Stimulated activated CD4-positive, alpha-beta T cell treated with anti-CD3 and anti-CD28 coated beads, Interleukin-4, amount 100 ng/mL, for 24 hours (primary cell): ENCODE results near the gene GDNF.
A peak's percentile ranks its signal among the peaks of the same experiment; 100 is the strongest.

Source experiments
- DNase-seq: peaks from one replicate; pipeline ENCODE4 v3.0.0-alpha.2; 2020

GDNF gene

DNA sequence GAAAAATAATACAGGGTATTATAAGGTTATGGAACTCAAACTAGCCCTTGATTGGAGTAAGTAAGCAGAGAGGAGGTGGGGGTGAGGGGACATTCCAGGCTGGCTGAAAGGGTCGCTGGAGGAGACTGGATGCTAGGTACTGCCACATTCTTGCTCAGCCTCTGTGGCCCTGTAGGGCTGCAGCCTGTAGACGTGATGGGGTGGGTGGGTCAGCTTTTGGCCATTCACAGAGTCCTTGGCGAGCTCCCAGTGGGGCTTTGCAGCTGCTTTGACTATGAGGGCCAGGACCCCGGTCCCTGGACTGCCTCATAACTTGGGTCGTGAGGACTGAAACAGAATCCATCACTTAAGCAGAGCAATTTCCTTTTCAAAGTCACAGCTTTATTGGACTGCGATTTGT is 4.2 kb upstream of the GDNF start:
- DNase-seq = no peak

DNA sequence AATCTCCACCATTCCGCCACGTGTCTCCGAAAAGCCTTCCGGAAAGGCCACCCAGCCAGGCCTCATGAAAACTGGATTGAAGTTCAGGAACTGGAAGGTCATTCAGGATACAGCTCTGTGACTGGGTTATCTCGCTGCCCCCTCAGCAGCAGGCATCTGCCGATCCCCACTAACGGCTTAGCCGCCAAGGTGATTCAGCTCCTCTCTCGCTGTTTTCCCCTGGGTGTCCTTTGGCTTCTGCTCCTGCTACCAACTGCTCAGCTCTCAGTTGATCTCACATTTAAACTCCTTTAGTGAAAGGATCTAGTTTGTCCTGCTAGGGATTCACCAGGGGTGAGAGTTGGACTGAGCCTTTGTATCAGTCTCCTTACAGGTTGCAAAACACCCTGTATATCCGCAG is 2.2 kb upstream of the GDNF start:
- no peak for DNase-seq

DNA sequence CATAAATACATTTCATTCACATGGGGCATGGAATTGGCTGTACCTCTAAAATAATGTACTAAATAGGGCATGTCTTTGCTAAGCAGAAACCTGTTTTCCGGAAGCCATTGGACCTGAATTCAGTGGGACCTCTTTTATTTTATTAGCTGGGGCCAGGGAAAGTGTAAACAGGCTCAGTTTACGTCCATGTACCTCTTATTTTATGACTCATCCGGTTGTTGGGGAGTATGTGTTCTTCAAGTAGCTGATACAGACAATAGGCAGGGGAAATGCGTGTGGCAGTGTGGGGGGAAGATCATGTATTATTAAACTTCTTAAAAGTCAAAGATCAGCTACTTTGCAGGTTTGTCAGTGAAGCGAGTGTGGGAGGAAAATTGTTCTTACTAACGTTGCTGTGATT is 1.4 kb upstream of the GDNF start:
- no peak for DNase-seq

DNA sequence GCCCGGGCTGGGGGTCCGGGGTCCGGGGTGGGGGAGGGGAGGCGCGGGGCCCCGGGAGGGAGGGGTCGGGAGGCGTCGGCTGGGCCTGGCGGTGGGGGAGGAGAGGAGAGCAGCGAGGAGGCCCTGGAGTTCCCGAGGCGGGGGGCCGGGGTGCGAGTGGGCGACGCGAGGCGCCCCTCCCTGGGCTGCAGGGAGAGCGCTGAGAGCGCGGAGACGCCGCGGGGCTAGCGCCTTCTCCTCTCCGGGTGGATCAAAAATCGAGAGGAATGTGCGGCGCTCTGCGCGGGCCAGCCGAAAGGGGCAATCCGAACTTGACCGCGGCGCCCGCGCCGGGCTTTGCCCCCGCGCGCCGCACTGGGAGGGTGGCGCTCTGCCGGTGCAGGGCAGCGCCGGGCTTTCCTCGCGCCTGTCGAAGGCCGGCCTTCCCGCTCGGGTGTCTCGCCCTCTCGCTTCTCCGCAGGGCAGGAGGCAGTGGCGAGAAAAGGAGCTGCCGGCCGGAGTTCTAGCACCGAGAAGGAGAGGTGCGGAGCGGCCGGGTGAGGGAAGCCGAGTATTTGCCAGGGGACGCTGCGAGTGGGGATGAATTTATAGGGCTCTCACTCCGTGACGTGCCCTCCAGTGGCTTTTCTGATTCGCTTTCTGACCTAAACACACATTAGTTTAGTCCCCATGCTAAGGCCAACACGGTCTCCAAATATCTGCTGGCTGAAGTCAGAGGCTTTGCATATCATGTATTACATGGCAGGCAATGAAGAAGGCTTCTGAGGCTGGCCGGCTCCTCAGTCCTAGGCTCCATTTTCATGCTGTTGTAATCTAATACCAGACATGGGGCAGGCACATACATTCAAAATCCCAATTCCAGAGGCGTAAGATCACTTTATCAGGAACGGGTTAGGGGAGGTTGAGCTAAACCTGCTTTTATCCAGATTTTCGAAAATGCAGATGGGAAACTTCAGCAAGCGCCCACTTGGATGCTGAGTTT is 503 bp upstream of the GDNF start:
- no peak for DNase-seq

DNA sequence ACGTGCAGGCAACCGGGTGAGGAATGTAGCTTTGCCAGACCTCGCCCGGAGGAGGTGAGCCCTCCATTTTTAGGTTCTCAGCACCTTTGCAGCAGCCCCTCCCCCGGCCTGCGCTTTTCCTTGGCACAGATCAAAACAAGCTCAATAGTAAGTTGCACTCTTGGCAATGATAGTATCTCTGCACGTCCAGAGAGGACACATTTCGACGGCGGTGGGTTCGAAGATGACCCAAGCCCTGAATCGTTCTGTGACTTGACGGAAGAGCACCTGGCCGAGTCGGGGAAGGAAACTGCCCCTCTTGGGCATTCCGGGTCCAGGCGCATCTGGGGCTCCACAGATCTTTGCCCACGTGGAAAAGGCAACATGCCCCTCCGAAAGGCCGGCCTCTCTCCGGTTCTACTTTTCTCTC is 904 bp downstream of the GDNF start:
- no peak for DNase-seq

DNA sequence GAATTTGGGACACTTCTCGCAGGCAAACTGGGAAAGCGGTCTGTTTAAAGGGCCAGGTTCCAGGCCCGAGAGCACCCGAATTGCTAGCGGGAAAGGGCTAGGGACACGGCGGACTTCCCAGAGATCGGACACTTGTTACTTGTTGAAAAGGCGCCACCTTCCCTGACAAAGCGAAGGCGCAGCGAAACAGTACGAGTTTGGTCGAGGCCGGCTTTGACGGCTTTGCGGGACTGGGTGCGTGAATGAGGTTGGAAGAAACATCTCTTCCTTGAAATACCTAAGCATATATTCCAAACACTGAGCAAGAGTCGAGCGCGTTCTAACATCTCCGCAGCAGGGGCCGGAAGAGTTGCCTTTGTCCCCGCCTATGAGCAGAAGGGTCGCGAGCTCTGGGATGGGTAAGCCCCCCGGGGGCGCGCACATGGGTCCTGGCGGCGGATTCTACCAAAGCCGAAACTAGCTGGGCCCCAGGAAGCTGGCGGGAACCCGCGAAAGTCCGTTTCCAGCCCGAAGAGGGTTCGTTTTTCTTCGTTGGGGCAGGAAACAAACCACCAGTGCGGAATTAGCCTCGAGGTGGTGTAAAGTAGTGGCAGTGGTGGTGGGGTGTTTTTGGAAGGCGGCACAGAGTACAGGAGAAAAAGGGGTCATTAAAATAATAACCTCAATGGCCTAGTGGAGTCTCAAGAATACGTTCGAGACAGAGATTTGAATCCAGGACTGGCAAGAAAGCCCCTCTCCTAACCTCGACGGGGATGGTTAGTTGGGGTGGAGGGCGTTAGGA is 1.5 kb downstream of the GDNF start:
- DNase-seq = no peak

DNA sequence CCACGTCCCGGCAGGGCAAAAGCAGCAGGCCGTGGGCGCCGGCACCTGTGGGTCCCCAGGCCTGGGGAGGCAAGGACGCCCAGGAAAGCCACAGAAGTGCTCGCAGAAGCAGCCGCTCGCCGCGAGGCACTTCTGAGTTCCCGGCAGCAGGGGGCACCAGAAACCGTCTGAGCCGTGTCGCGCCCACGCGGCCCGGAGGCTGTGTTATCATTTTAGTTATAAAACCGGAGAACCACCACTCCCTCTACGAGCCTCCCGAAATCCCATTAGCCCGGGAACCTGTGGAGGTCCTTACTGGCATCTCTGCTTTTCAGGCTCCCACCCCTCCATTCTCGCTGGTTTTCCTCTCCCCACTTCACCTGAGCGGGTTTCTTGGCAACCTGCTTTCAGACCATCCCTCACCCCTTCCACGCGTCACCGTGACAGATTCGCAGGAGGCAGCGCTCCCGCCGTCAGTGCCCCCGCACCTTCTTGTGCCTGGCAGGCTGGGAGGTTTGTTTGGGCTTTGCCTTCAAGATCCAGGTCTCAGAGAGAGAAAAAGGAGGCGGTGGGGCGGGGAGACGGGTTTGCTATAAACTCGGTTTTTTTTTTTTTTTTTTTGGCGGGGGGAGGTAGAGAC is 2.3 kb downstream of the GDNF start:
- DNase-seq = peak; percentile 64

DNA sequence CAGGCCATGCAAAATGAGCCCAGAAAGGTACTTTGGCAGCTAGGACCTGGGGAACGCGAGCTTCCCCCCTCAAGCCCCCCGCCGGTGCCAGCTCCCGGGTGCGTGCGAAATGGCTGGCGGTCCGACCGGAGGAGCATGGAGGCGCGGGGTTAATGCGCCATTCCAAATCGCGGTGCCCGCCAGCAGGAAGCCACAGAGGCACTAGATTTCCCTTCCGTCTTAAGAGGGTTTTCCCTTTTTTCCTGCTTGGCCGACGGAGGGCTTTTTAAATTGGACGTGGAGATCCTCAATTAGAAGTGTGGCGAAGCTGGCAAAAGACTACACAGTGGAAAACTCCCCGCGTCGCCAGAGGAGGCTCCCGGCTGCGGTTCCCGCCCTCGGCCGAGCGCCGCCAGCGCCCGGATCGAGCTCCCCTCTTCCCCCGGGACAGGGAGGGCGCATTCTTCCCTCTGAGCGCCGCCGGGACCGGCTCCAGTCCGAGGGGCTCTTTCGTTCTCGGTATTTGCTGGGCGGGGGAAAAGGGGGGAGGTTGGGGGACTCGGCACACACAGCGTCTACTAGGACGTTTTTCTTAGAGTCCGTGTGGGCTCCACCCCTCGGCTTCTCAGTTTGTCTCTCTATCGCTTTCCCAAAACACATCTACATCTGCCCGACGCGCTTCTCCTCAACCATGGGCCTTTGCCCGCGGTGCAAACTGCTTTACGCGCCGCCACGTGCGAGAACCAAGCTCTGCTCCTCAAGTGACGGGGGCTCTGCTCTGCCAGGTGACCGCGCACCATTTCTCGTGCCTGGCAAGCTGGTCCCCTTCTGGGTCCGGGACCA is 3.0 kb downstream of the GDNF start:
- DNase-seq = no peak

DNA sequence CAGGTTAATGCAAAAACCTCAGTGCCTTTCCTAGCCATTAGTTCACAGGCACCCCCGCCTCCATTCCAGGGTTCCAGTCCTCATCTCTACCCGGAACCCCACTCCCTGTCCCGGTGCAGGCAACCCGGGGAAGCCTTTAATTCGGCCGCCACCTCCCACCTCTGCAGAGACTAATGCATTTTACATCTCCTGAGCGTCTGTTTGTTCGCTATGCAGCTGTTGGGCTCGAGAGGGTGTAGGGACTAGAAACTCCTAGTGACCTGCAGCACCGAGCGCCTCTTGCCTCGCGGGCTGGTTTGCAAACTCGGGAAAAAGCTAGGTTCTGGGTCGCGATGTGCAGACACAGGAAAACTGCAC is 3.6 kb downstream of the GDNF start:
- no peak for DNase-seq

DNA sequence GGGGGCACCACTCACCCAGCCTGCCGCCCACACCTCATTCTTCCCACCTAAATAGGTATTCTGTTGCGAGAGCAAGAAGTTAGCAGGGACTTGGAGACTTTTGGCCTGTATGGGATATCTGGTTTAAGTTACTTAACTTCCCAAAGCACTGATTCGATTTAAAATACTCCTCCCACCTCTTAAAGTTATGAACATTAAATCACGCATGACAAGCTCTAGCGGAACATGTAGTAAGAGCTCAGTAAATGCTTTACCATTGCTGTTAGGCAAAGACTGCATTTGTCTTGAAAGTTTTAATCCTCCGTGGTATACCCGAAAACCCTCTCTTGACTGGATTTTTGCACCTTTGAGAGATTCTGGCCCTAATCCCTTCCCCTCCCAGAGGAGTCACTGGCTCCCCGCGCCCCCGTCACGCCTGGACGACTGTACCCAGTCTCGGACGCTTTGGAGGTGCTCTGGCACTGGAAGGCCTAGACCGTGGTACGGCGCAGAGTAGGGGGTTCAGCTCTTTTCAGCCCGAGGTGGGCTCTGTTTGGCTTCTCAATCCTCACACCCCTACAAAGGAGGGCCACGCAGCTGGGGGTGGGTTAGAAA is 4.4 kb downstream of the GDNF start:
- no peak for DNase-seq

DNA sequence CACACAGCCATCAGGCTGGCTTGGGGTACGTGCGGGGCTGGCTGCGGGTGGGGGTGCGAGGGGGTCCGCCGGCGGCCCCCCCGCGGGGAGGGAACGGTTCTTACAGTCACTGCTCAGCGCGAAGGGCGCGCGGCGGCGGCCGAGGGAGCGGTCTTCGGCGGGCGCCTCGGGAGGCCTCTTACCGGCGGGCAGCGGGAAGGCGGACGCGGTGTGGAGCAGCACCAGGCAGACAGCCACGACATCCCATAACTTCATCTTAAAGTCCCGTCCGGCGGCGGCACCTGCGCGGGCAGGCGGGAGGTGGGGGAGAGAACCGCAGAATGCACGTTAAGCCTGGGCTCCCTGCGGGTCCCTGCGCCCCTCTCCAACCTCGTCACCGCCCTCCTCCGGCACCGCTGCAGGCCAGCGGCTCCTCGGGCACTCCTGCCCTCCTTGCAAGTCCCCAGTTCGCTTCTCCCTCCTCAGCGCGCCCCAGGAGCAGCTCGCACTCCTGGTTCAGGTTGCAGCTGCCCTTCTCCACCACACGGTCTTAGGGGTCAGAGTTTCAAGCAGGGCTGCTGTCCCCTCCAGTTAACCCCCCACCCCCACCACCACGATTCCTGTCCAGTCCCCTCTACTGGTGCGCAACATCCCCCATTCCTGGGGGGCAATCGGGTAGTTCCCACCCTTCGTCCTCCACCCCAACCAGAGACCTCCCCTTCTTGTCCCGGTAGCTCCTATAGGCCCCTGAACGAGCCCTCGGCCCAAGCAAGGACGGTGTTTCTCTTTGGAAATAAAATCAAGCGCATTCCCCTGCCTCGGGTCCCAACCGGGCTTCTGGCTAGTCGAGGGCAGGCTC is 5.1 kb downstream of the GDNF start:
- DNase-seq = no peak

DNA sequence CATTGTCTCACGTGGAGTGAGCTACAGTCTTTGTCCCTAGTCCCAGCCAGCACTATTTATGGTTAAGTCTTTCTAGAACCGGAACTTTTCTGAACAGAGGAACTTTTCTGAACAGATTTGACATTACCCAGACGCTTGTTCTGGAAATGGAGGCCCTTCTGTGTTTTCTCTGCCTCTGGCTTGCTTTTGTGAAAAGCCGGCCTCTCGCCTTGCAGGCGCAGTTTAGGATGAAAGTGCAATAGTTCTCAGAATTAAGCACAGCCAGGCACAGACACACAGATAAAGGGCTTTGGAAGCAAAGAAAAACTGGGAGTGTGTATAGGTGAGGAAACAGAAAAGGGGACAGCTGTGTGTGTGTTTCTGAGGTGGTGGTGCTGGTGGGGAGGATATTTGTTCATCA is 5.9 kb downstream of the GDNF start:
- DNase-seq = no peak

DNA sequence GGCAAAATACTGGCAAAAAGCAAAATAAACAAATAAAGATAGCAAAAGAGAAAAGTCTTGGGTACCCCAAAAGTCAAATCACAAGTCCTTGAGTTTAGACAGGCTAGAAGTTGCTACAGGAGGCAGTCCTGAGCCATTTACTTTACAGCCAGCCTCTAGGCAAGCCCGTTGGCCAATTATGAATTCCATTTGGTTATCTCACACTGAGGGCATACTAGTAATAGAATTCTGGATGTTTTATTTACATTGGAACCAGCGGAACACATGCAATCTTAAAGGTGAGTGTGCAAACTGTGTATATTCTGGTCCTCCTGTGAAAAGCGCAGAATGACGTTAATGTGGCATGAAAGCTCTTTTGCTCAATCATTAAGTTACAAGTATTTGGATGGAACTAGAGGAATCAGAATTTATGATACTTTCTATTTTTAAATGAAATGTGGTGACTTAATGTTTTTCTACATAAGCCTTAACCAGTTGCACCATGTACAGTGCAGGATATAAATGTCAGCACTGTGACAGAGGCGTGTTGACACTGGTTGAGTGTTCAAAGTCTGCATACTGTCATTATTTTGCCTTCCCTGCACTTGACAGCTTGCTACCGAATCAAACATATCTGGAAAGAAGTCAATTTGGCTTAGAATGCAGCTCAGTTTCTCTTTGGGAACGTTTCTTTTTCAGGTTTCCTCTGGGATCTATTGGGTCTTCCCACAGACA is 7.9 kb downstream of the GDNF start:
- DNase-seq = no peak

DNA sequence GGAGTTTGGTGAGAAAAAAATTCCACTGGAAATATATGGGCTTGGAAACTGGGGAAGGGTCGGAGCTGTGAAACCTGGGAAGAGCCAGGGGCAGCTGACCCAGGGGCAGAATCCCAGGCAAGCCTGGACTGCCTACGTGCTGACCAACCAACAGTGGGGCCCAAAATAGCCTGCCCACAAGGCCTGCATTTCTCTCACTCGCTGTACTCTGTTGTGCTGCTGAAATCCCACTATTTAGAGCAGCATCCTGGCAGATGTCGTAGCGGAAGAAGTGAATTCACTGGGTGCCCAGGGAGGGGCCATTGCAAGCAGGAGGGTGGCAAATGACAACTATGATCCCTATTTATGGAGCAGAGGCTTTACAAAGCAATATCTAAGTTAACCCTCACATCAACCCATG is 9.5 kb downstream of the GDNF start:
- DNase-seq = no peak

DNA sequence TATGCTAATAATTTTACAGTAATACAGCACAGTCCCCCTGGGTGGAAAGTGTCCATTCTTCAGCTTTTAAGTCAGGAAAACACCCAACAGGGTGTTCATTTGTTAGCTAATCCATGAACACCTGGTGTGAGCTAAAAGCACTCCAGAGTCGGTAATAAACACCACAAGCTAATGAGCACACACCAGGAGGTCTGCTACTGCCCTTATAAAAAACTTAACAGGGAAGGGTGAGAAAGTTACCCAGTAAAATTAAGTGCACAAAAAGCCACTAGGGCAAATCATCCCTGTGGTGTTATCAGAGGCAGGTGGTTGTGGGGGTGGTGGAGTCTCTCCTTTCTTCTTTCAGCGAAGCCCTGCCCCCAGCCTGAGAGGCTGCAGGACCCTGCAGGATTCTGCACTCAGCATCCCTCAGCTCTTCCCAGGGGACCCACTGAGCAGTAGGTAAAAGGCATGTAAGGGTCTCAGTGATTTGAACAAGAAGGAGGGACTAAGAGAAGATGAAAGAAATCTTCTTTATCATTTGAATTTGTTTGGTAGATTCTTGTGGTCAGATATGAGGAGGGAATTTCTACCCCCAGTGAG is 14.4 kb downstream of the GDNF start:
- no peak for DNase-seq

DNA sequence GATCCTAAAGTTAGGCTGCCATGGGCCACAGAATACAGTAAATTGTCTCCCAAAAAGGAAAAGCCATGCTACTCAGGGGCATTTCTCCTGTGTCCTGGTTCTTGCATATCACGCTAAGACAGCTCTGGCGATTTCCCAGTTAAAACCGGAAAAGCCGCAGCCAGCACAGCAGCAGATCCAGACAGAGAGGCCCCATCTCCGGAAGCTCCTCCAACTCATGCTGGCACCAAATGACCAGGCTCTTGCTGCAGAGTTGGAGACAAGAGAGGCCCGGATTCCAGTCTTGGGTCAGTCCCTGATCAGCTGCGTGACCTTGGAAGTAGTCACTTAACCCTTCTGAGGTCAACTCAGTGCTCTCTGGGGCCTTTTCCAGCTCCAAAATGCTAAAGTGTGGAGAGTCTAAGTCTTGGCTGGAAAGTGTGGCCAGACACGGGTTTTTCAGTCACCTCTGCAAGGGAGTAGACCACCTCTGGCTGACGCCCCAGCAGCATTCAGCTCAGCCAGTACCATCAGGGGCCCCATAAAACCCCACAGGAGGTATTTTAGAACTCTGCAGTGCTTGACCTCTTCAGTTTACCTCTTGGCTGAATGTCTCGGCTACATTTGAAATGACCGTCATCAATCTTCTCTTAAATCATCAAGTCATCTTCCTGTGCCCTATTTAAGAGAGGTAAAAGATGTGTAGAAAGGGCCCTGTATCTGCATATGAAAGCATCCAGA is 16.2 kb downstream of the GDNF start:
- DNase-seq = no peak

DNA sequence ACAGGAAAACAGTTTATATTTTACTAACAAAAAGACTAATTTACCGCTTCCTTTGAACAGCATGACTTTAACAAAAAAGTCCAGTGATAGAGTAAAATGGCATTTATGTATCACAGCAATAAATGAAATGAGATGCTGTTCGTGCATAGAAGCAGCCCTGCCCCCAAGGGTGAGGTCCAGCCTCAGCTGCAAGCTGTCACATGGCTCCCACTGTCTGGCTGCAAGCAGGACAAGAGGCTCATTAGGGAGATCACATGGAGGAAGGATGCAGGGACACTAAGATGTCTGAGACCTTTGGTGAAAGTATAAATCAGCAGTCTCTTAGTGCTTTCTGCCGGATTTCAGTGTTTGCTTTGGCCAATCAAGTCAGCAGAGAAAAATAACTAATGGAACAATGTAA is 23.0 kb downstream of the GDNF start:
- no peak for DNase-seq

DNA sequence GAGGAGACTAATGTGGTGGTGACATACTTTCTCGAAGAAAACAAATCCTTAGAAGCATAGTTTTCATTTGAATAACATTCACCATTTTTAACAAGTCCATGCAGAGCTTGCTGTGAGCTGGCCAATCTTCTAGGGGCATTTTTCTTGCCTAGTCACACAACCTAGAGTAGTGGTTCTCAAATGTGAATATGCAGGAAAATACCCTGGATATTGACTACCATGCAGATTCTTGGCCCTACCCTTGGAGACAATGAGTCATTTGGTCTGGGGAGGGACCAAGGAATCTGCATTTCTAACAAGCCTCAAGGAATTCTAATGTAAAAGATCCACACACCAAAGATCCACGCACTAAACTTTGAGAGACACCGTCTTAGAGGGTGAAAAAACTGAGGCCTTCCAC is 23.5 kb downstream of the GDNF start:
- no peak for DNase-seq

DNA sequence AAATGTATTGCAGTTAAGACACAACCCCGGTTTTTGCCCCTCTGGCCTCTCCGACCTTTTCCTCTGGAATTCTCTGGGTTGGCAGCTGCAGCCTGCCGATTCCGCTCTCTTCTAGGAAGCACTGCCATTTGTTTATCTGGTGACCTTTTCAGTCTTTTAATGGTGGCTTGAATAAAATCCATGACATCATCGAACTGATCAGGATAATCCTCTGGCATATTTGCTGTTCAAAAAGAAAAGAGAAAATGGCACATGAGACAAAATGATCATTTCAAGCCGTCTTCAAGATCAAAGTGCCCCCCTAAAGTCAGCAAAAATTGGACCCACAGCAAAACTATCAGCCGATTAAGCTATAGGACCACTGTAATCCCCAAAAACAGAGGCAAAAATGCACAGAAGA is 23.9 kb downstream of the GDNF start:
- no peak for DNase-seq

DNA sequence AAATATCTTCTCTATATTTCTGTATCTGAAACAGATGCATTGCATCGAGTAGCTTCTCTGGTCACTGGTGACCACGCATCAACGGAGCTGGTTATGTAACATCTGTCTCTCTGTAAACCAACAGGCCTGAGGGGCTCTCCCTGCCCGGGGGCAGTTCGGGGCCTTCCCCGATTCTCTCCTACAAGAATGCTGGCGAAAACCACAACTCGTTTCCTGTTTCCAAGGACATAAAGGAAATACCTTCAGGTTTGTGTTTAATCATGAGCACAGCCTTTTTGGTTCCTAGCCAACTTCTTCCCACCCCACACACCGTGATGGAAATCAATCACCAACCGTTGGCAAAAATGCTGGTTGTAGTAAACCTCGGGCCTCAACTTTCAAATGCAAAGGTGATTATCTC is 25.1 kb downstream of the GDNF start:
- DNase-seq = no peak
